A549 (cell line): ENCODE measurements around the gene SLC6A3. TPM values are rescaled to one million over a fixed set of nuclear protein-coding genes. Genes with fewer than 3 reads are reported as not detected.

ENCODE experiments used
- ATAC-seq, 2 experiments: fragments of 200-7000 bp in 1 of 2; fragments of >200 bp in 1 of 2; cut with Nextera tagmentation in 1 of 2; cut with Tn5 transposase in 1 of 2; 3 replicates each; pipeline versions ENCODE4 v1.8.0 to v1.9.1; 2018 to 2020; ENCODE audit warnings: mild to moderate bottlenecking in 1 of 2, moderate library complexity in 1 of 2
- CTCF ChIA-PET: fragments of 300-600 bp; sonication (Branson Sonifier 250); formaldehyde crosslinking; extraction: SDS; loops from one replicate; lab custom pipeline; 2021; ENCODE audit warnings: antibody characterized with exemption, inconsistent platforms; lab: Yijun Ruan, JAX
- POLR2A ChIA-PET: fragments of 350-600 bp; formaldehyde crosslinking; extraction: SDS; loops from one replicate; lab custom pipeline; 2021; ENCODE audit warnings: antibody characterized with exemption, inconsistent platforms; lab: Yijun Ruan, JAX
- DNase-seq, 2 experiments: peaks; one replicate each; pipeline versions ENCODE4 v3.0.0 to v3.0.0-alpha.2; 2011 to 2016; ENCODE audit warnings: low read depth in 1 of 2, low spot score in 1 of 2
- FAIRE-seq: peaks from 2 replicates; lab custom pipeline; 2011; peaks lifted over from hg19 to GRCh38; lab: Jason Lieb, UNC
- H3K27ac ChIP-seq, 2 experiments: fragments of >200 bp; sonication (Bioruptor Twin); formaldehyde crosslinking; 3 replicates each; pipeline ENCODE4 v1.5.1; 2016 to 2017
- H3K4me1 ChIP-seq: fragments of >200 bp; sonication (Bioruptor Twin); formaldehyde crosslinking; 3 replicates; pipeline ENCODE4 v1.6.1; 2016
- H3K4me2 ChIP-seq: fragments of >200 bp; sonication (Bioruptor Twin); formaldehyde crosslinking; 3 replicates; pipeline ENCODE4 v1.6.1; 2016
- H3K4me3 ChIP-seq: fragments of >200 bp; sonication (Bioruptor Twin); formaldehyde crosslinking; 3 replicates; pipeline ENCODE4 v1.5.1; 2016
- H3K9me3 ChIP-seq: fragments of >200 bp; sonication (Bioruptor Twin); formaldehyde crosslinking; 3 replicates; pipeline ENCODE4 v1.6.1; 2016
- CBX2 ChIP-seq: fragments of 200-600 bp; sonication (generic); IDR thresholded peaks from 2 replicates; pipeline ENCODE4 v1.6.1; 2016; ENCODE audit warnings: low read depth, mild to moderate bottlenecking, borderline replicate concordance
- CTCF ChIP-seq: fragments of >200 bp; sonication (Bioruptor Twin); formaldehyde crosslinking; IDR thresholded peaks from 3 replicates; pipeline ENCODE4 v1.5.1; 2016
- FOXS1 ChIP-seq: fragments of 250-450 bp; sonication (Bioruptor Pico); IDR thresholded peaks from 2 replicates; pipeline ENCODE4 v1.5.0; 2020; ENCODE audit warnings: mild to moderate bottlenecking, moderate library complexity
- HES2 ChIP-seq: fragments of >200 bp; sonication (Bioruptor Twin); formaldehyde crosslinking; IDR thresholded peaks from 2 replicates; pipeline ENCODE4 v1.6.1; 2016
- MAFK ChIP-seq: fragments of 450-650 bp; IDR thresholded peaks from 2 replicates; pipeline ENCODE4 v1.6.1; 2014; ENCODE audit not compliant: partially characterized antibody
- RARB ChIP-seq: fragments of 250-450 bp; sonication (Bioruptor Pico); IDR thresholded peaks from 2 replicates; pipeline ENCODE4 v1.8.0; 2021; ENCODE audit warnings: mild to moderate bottlenecking, moderate library complexity
- RFX5 ChIP-seq: fragments of 450-650 bp; IDR thresholded peaks from 2 replicates; pipeline ENCODE4 v1.7.1; 2014; ENCODE audit warnings: antibody characterized with exemption, mild to moderate bottlenecking, moderate library complexity
- TP53 ChIP-seq: fragments of 250-450 bp; sonication (Bioruptor Pico); IDR thresholded peaks from 2 replicates; pipeline ENCODE4 v1.5.0; 2021; ENCODE audit warnings: mild to moderate bottlenecking, moderate library complexity
- ZNF302 ChIP-seq: fragments of 250-450 bp; sonication (Bioruptor Pico); IDR thresholded peaks from 2 replicates; pipeline ENCODE4 v1.9.0; 2021; ENCODE audit warnings: inconsistent platforms, mild to moderate bottlenecking, moderate library complexity
- ZSCAN20 ChIP-seq: fragments of 250-450 bp; sonication (Bioruptor Pico); IDR thresholded peaks from 2 replicates; pipeline ENCODE4 v1.8.0; 2022; ENCODE audit warnings: mild to moderate bottlenecking, moderate library complexity
- WGBS: methylation state at CpG from one replicate; pipeline ENCODE4 v1.1.6; 2017; ENCODE audit errors: missing lambda C conversion rate; 5-methylcytosine and 5-hydroxymethylcytosine counted together
- polyA plus RNA-seq, 4 experiments: library from polyadenylated mRNA; depleted of rRNA in 3 of 4; stranded (reverse); fragments of >200 nt; fragmentation: RNase III in 1 of 4; extraction: RNeasy Plus Mini Kit Qiagen cat#74134 plus additional on column Dnase treatment in 1 of 4; gene quantifications; 2 replicates in 3 of 4; 3 replicates in 1 of 4; pipeline ENCODE4 v1.2.3, GENCODE V29; 2011 to 2017
- TF ChIP-seq, protein P1 (sequence below): IDR thresholded peaks from 2 replicates; pipeline ENCODE4 v1.6.1; 2012; ENCODE audit warnings: low read depth, borderline replicate concordance
- TF ChIP-seq, protein P2 (sequence below): fragments of 450-650 bp; IDR thresholded peaks from 2 replicates; pipeline ENCODE4 v1.6.1; 2014; ENCODE audit warnings: antibody characterized with exemption
- TF ChIP-seq, protein P3 (sequence below): IDR thresholded peaks from 2 replicates; pipeline ENCODE4 v1.6.1; 2012

Gene SLC6A3
- polyA plus RNA-seq, 2 of the 4 experiments (the other 2 are of a cell fraction) = 0.05 to 0.06 TPM

GRCh38 chr5:1364211-1364610 lies 81.0 kb downstream of the SLC6A3 start:
- CTCF ChIA-PET = interaction anchor here (0.7 to 2.3 kb wide), 4 partner anchors 9 to 290 kb away, joined by 3 to 11 read pairs (median 6); no protein-coding TSS in a partner anchor
- H3K9me3 ChIP-seq = no peaks in the 10 kb centered on the region
- H3K4me3 ChIP-seq = no peak overlapping the region
- no peaks in the 10 kb centered on the region for H3K4me1 ChIP-seq
- 49% methylated on average over 9 of the region's 9 CpGs for WGBS
- POLR2A ChIA-PET = no interaction called here
- DNase-seq = no peak
- no peak for FAIRE-seq
- ATAC-seq = no peak
- H3K4me2 ChIP-seq = no peak overlapping the region
- TF ChIP-seq RFX5 (no peak), FOXS1 (CRISPR knock-in tag) (no peak), ZSCAN20 (CRISPR knock-in tag) (no peak), MAFK (no peak), CBX2 (no peak), RARB (CRISPR knock-in tag) (no peak)
- TF ChIP-seq, protein P1, sequence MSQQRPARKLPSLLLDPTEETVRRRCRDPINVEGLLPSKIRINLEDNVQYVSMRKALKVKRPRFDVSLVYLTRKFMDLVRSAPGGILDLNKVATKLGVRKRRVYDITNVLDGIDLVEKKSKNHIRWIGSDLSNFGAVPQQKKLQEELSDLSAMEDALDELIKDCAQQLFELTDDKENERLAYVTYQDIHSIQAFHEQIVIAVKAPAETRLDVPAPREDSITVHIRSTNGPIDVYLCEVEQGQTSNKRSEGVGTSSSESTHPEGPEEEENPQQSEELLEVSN = no peak
- TF ChIP-seq, protein P2, sequence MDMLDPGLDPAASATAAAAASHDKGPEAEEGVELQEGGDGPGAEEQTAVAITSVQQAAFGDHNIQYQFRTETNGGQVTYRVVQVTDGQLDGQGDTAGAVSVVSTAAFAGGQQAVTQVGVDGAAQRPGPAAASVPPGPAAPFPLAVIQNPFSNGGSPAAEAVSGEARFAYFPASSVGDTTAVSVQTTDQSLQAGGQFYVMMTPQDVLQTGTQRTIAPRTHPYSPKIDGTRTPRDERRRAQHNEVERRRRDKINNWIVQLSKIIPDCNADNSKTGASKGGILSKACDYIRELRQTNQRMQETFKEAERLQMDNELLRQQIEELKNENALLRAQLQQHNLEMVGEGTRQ = no peak
- H3K27ac ChIP-seq = no peak overlapping the region

DNA sequence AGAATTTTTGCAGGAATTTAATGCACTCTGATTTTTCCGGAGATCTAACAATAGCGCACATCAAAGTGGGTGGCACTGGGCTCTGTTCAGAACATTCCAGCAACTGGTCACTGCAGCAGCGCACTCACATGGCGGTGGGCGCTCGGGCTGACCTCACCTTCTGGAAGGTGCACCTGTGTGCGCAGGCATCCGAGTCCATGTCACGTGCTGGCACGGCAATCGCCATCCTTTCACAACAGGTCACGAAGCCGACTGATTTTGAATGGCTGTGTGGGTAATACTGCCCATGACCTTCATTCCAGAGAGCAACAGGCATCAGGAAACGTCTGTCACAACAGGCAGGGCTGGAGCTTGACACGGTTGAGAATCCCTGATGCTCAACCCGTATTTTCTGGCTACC lies 81.7 kb downstream of the SLC6A3 start:
- FAIRE-seq (no peak), DNase-seq (no peak), ATAC-seq (no peak)
- H3K4me2 ChIP-seq = no peak overlapping the region; the same call in 2 of the 3 replicates
- WGBS = 61% methylated on average over 16 of the region's 16 CpGs
- H3K27ac ChIP-seq = no peak overlapping the region
- POLR2A ChIA-PET = no interaction called here
- no peak overlapping the region for H3K4me3 ChIP-seq
- TF ChIP-seq TP53 (CRISPR knock-in tag) (no peak), HES2 (no peak), ZNF302 (CRISPR knock-in tag) (no peak)
- TF ChIP-seq, protein P3, sequence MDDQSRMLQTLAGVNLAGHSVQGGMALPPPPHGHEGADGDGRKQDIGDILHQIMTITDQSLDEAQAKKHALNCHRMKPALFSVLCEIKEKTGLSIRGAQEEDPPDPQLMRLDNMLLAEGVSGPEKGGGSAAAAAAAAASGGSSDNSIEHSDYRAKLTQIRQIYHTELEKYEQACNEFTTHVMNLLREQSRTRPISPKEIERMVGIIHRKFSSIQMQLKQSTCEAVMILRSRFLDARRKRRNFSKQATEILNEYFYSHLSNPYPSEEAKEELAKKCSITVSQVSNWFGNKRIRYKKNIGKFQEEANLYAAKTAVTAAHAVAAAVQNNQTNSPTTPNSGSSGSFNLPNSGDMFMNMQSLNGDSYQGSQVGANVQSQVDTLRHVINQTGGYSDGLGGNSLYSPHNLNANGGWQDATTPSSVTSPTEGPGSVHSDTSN = no peak
- no peaks in the 10 kb centered on the region for H3K9me3 ChIP-seq
- CTCF ChIA-PET = interaction anchor here (0.7 to 2.3 kb wide), 4 partner anchors 8 to 291 kb away, joined by 3 to 11 read pairs (median 6); no protein-coding TSS in a partner anchor
- H3K4me1 ChIP-seq = no peaks in the 10 kb centered on the region

GRCh38 chr5:1363160-1363559 lies 82.1 kb downstream of the SLC6A3 start:
- H3K9me3 ChIP-seq = no peaks in the 10 kb centered on the region
- H3K4me3 ChIP-seq = no peak overlapping the region; the same call in 2 of the 3 replicates
- FAIRE-seq (no peak), ATAC-seq (peak; percentile 62 to 82; a peak in 5 of 6 replicates), DNase-seq (peak in 1 of 2 experiments; percentile 28)
- no peaks in the 10 kb centered on the region for H3K4me1 ChIP-seq
- ChIA-PET CTCF (interaction anchor here (1.1 to 2.3 kb wide), 3 partner anchors 17 to 291 kb away, joined by 3 to 11 read pairs (median 8); no protein-coding TSS in a partner anchor), POLR2A (interaction anchor here (1.0 kb wide), 1 partner anchor 18 kb away, joined by 3 read pairs; no protein-coding TSS in a partner anchor)
- no peak for TF ChIP-seq CTCF
- 0% methylated on average over 4 of the region's 6 CpGs for WGBS
- H3K27ac ChIP-seq = no peak overlapping the region
- H3K4me2 ChIP-seq = peak overlapping the region; percentile 47; the same call in 1 of the 3 replicates
